Inferior parietal cortex (tissue), 1 donor: Measurements from ENCODE around the gene SULT6B1.
"Not testable (repeated sequence)": the region's sequence is repeated elsewhere in the genome, so short reads cannot be mapped to it uniquely, and the experiment has no call there.

ENCODE experiments used
- DNase-seq: peaks from one replicate; pipeline ENCODE4 v3.0.0-alpha.2; 2016; ENCODE audit errors: extremely low spot score

Gene SULT6B1

GRCh38 chr2:37196320-37197195 lies 8.1 kb upstream of the SULT6B1 start, which contains the start of gene CEBPZOS:
CEBPZOS (plus strand) TSS chr2:37196496; CDS start chr2:37199705, 3,209 bp downstream.
- peak; percentile 83 for DNase-seq

- DNase-seq: not testable (repeated sequence)
These were observed 7.4 kb upstream of the SULT6B1 start for GRCh38 chr2:37195862-37196319.

GRCh38 chr2:37192551-37192950 lies 4.1 kb upstream of the SULT6B1 start:
- no peak for DNase-seq

GRCh38 chr2:37191747-37192146 lies 3.3 kb upstream of the SULT6B1 start:
- no peak for DNase-seq

GRCh38 chr2:37191253-37191652 lies 2.8 kb upstream of the SULT6B1 start:
- no peak for DNase-seq

- DNase-seq: no peak
These were observed 1.8 kb upstream of the SULT6B1 start for GRCh38 chr2:37190290-37190689.

- DNase-seq: no peak
These were observed 1.1 kb upstream of the SULT6B1 start for GRCh38 chr2:37189452-37190153.

GRCh38 chr2:37181726-37182684 lies 6.5 kb downstream of the SULT6B1 start:
- no peak for DNase-seq

GRCh38 chr2:37180640-37181039 lies 7.8 kb downstream of the SULT6B1 start:
- DNase-seq: no peak

GRCh38 chr2:37180006-37180639 lies 8.3 kb downstream of the SULT6B1 start:
- no peak for DNase-seq

- DNase-seq: no peak
These were observed 14.7 kb downstream of the SULT6B1 start for GRCh38 chr2:37173741-37174140.

GRCh38 chr2:37171624-37171950 lies 16.9 kb downstream of the SULT6B1 start:
- DNase-seq: no peak

GRCh38 chr2:37168217-37168981 lies 20.1 kb downstream of the SULT6B1 start:
- DNase-seq: peak; percentile 27

GRCh38 chr2:37167636-37168180 lies 20.8 kb downstream of the SULT6B1 start:
- DNase-seq: no peak

- DNase-seq: no peak
These were observed 23.7 kb downstream of the SULT6B1 start for GRCh38 chr2:37164757-37165156.

- DNase-seq: peak; percentile 58
These were observed 31.4 kb downstream of the SULT6B1 start, which contains the start of gene EIF2AK2 for GRCh38 chr2:37156857-37157714. EIF2AK2 (minus strand) TSS chr2:37156980; CDS start chr2:37147806, 9,174 bp downstream.

GRCh38 chr2:37156071-37156856 lies 32.2 kb downstream of the SULT6B1 start:
- DNase-seq: peak; percentile 27

- no peak for DNase-seq
These were observed 33.7 kb downstream of the SULT6B1 start for GRCh38 chr2:37154785-37155184.
